Measurements from ENCODE around the gene IL2RA. TPM values are rescaled to one million over a fixed set of nuclear protein-coding genes. Genes with fewer than 3 reads are reported as not detected.

IL2RA gene
- total and polyA plus RNA-seq, 10 of the 15 experiments (the other 5 are each of a cell fraction or from before 2014, with no cell fraction given) = 2.2 to 6.0 (median 4.9) TPM

- Histone ChIP-seq H4K20me1 (ENCODE audit: control insufficient read depth, insufficient read depth) (no peaks in the 10 kb centered on the region), H3K79me2 (ENCODE audit: control insufficient read depth, insufficient read depth, low read length) (no peaks in the 10 kb centered on the region), H3K27me3 (replicated peaks in 1 of 2; ENCODE audit: control insufficient read depth in 2 of 2, insufficient read depth in 2 of 2, low read length in 1 of 2) (no peaks in the 10 kb centered on the region; a peak in 2 of 4 replicates), H2AFZ (ENCODE audit: control insufficient read depth, low read depth, low read length) (peak overlapping the region; percentile 54), H3K9ac (ENCODE audit: control insufficient read depth, insufficient read depth, low read length) (peak overlapping the region; percentile 53; the same call in 1 of the 2 replicates), H3K4me2 (ENCODE audit: control insufficient read depth, insufficient read depth) (peak overlapping the region; percentile 65), H3K9me3 (replicated peaks; ENCODE audit: control insufficient read depth, insufficient read depth, low read length) (no peaks in the 10 kb centered on the region), H3K4me3 (peak overlapping the region; percentile 56; the same call in 1 of the 2 replicates), H3K36me3 (ENCODE audit: control insufficient read depth in 2 of 2, insufficient read depth in 2 of 2, low read length in 1 of 2) (no peaks in the 10 kb centered on the region), H3K27ac (ENCODE audit: control insufficient read depth, insufficient read depth) (peak overlapping the region; percentile 71), H3K4me1 (ENCODE audit: control insufficient read depth, insufficient read depth, low read length) (peaks cover 30% of the 10 kb centered on the region)
- no TSS peak for BruUV-seq (replicated peaks)
- 72% methylated on average over 10 of the region's 10 CpGs for WGBS (ENCODE audit: insufficient coverage, insufficient replicate concordance, low lambda C conversion rate, missing lambda C conversion rate)
- intact Hi-C loops (cut with micrococcal nuclease; ENCODE audit: unreplicated experiment) (no loop called here), in situ Hi-C loops (cut with MboI) (no loop called here)
- ChIA-PET RAD21 (ENCODE audit: unreplicated experiment) (interaction anchor here (1.0 to 1.9 kb wide), 7 partner anchors 14 to 95 kb away, joined by 3 to 7 read pairs (median 5); no protein-coding TSS in a partner anchor), SMC1A (ENCODE audit: uncharacterized antibody, unreplicated experiment) (interaction anchor here (0.6 to 6.9 kb wide), 9 partner anchors 10 to 233 kb away, joined by 3 to 66 read pairs (median 6); partner anchors contain the start of gene IL2RA), POLR2A (interaction anchor here (0.5 to 1.4 kb wide), 2 partner anchors 8 to 510 kb away, joined by 5 to 11 read pairs; no protein-coding TSS in a partner anchor), CTCF (interaction anchor here (1.0 to 4.5 kb wide), 7 partner anchors 12 to 608 kb away, joined by 3 to 53 read pairs (median 5); no protein-coding TSS in a partner anchor)
- ATAC-seq (peak; percentile 11), DNase-seq (ENCODE audit: low read depth, low spot score) (no peak), FAIRE-seq (no peak)
- TF ChIP-seq YY1 (IDR thresholded peaks at IDR 0.05; ENCODE audit: low read depth, low read length) = no peak
- TF ChIP-seq SPI1 (IDR thresholded peaks at IDR 0.05; ENCODE audit: borderline replicate concordance, insufficient read depth, low read depth, low read length) = peak; percentile 29; the same call in 1 of the 2 replicates
- peak; percentile 30; the same call in 1 of the 2 replicates for TF ChIP-seq EED (IDR thresholded peaks at IDR 0.05; ENCODE audit: low read depth)
Measured at GRCh38 chr10:6071181-6072175, 9.3 kb upstream of the IL2RA start.

GRCh38 chr10:6070660-6071059 is 8.5 kb upstream of the IL2RA start:
- no peak overlapping the region for H2AFZ ChIP-seq (ENCODE audit: control insufficient read depth, low read depth, low read length)
- no peak overlapping the region for H3K4me3 ChIP-seq
- TF ChIP-seq ASH2L (IDR thresholded peaks at IDR 0.05; ENCODE audit: borderline replicate concordance, low read depth) = no peak
- TF ChIP-seq RUNX3 (IDR thresholded peaks at IDR 0.05; ENCODE audit: low read length) = peak; percentile 44; the same call in 1 of the 2 replicates
- in situ Hi-C loops (cut with MboI) = no loop called here
- WGBS (ENCODE audit: insufficient coverage, insufficient replicate concordance, low lambda C conversion rate, missing lambda C conversion rate) = 75% methylated on average over 5 of the region's 5 CpGs
- H3K9ac ChIP-seq (ENCODE audit: control insufficient read depth, insufficient read depth, low read length) = no peak overlapping the region
- ChIA-PET RAD21 (ENCODE audit: unreplicated experiment) (interaction anchor here (1.2 kb wide), 1 partner anchor 19 kb away, joined by 4 read pairs; no protein-coding TSS in a partner anchor), CTCF (interaction anchor here (4.2 to 4.5 kb wide), 2 partner anchors 16 to 56 kb away, joined by 17 to 53 read pairs; no protein-coding TSS in a partner anchor), POLR2A (interaction anchor here (0.6 kb wide), 1 partner anchor 8 kb away, joined by 5 read pairs; the partner anchor contains the start of gene IL2RA), SMC1A (ENCODE audit: uncharacterized antibody, unreplicated experiment) (interaction anchor here (1.1 to 6.9 kb wide), 3 partner anchors 9 to 57 kb away, joined by 4 to 66 read pairs (median 18); partner anchors contain the start of gene IL2RA)
- no peak overlapping the region for H3K27ac ChIP-seq (ENCODE audit: control insufficient read depth, insufficient read depth)
- H3K36me3 ChIP-seq (ENCODE audit: control insufficient read depth in 2 of 2, insufficient read depth in 2 of 2, low read length in 1 of 2) = no peaks in the 10 kb centered on the region
- no peaks in the 10 kb centered on the region; a peak in 1 of 4 replicates for H3K27me3 ChIP-seq (replicated peaks in 1 of 2; ENCODE audit: control insufficient read depth in 2 of 2, insufficient read depth in 2 of 2, low read length in 1 of 2)
- FAIRE-seq (no peak), ATAC-seq (no peak), DNase-seq (ENCODE audit: low read depth, low spot score) (no peak)
- H4K20me1 ChIP-seq (ENCODE audit: control insufficient read depth, insufficient read depth) = no peaks in the 10 kb centered on the region
- peaks cover 30% of the 10 kb centered on the region for H3K4me1 ChIP-seq (ENCODE audit: control insufficient read depth, insufficient read depth, low read length)
- no peaks in the 10 kb centered on the region for H3K79me2 ChIP-seq (ENCODE audit: control insufficient read depth, insufficient read depth, low read length)
- no peaks in the 10 kb centered on the region for H3K9me3 ChIP-seq (replicated peaks; ENCODE audit: control insufficient read depth, insufficient read depth, low read length)
- no TSS peak for BruUV-seq (replicated peaks)
- no peak overlapping the region for H3K4me2 ChIP-seq (ENCODE audit: control insufficient read depth, insufficient read depth)
- intact Hi-C loops (cut with micrococcal nuclease; ENCODE audit: unreplicated experiment) = no loop called here
